KMS-11 (cell line): Measurements from ENCODE around the gene RAVER2.
"Not testable (repeated sequence)": the region's sequence is repeated elsewhere in the genome, so short reads cannot be mapped to it uniquely, and the experiment has no call there.

Experiments used
- H2AFZ ChIP-seq: fragments of 200-600 bp; sonication (generic); 2 replicates; pipeline ENCODE4 v1.6.1; 2016; ENCODE audit warnings: antibody characterized with exemption, mixed run types, low read depth
- H3K27ac ChIP-seq: fragments of 200-600 bp; sonication (generic); 2 replicates; pipeline ENCODE4 v1.6.1; 2016; ENCODE audit warnings: mild to moderate bottlenecking, mixed run types
- H3K27me3 ChIP-seq: fragments of 200-600 bp; sonication (generic); 2 replicates; pipeline ENCODE4 v1.6.1; 2017; ENCODE audit warnings: mild to moderate bottlenecking, low read depth, mixed run types, moderate library complexity; ENCODE audit not compliant: insufficient read depth
- H3K36me3 ChIP-seq: fragments of 200-600 bp; sonication (generic); 2 replicates; pipeline ENCODE4 v1.6.1; 2017; ENCODE audit warnings: mild to moderate bottlenecking, mixed run types; ENCODE audit not compliant: insufficient read depth
- H3K4me1 ChIP-seq: fragments of 200-600 bp; sonication (generic); 2 replicates; pipeline ENCODE4 v1.6.1; 2016; ENCODE audit warnings: mild to moderate bottlenecking, low read depth, mixed run types; ENCODE audit not compliant: poor library complexity, severe bottlenecking
- H3K4me2 ChIP-seq: fragments of 200-600 bp; sonication (generic); 2 replicates; pipeline ENCODE4 v1.7.0; 2016; ENCODE audit warnings: mild to moderate bottlenecking, mixed run types
- H3K4me3 ChIP-seq: fragments of 200-600 bp; sonication (generic); IDR thresholded peaks from 2 replicates; pipeline ENCODE4 v1.6.1; 2017; ENCODE audit warnings: low read depth, low read length, mixed read lengths; ENCODE audit not compliant: insufficient read depth
- H3K79me2 ChIP-seq: fragments of 200-600 bp; sonication (generic); 2 replicates; pipeline ENCODE4 v1.6.1; 2016; ENCODE audit warnings: low read depth, mixed run types; ENCODE audit not compliant: insufficient read depth
- H3K9ac ChIP-seq: fragments of 200-600 bp; sonication (generic); 2 replicates; pipeline ENCODE4 v1.6.1; 2016; ENCODE audit warnings: mild to moderate bottlenecking, mixed run types
- H4K20me1 ChIP-seq: fragments of 200-600 bp; sonication (generic); 2 replicates; pipeline ENCODE4 v1.6.1; 2016; ENCODE audit warnings: mild to moderate bottlenecking, mixed run types; ENCODE audit not compliant: insufficient read depth
- CTCF ChIP-seq: fragments of 200-600 bp; sonication (generic); conservative IDR thresholded peaks from 2 replicates; pipeline ENCODE4 v1.6.1; 2017; ENCODE audit warnings: low read depth, mild to moderate bottlenecking, antibody characterized with exemption, low read length, moderate library complexity, mixed read lengths

The RAVER2 gene

GRCh38 chr1:64765012-64765411, 20.1 kb downstream of the RAVER2 start:
- H3K79me2 ChIP-seq = peaks cover 5% of the 10 kb centered on the region; the same call in 1 of the 2 replicates
- H3K4me2 ChIP-seq = no peak overlapping the region
- no peak overlapping the region for H3K27ac ChIP-seq

GRCh38 chr1:64765826-64766225, 21.0 kb downstream of the RAVER2 start:
- H3K27me3 ChIP-seq = no peaks in the 10 kb centered on the region
- H3K79me2 ChIP-seq = no peaks in the 10 kb centered on the region; the same call in 1 of the 2 replicates
- H3K4me2 ChIP-seq = no peak overlapping the region
- H3K4me3 ChIP-seq = no peak overlapping the region
- no peak overlapping the region for H3K27ac ChIP-seq
- H3K9ac ChIP-seq = no peak overlapping the region
- no peak overlapping the region for H2AFZ ChIP-seq
- H3K4me1 ChIP-seq = no peaks in the 10 kb centered on the region
- H4K20me1 ChIP-seq = no peaks in the 10 kb centered on the region
- TF ChIP-seq CTCF = no peak
- H3K36me3 ChIP-seq = no peaks in the 10 kb centered on the region

More at GRCh38 chr1:64765012-64765411, 20.1 kb downstream of the RAVER2 start:
- Histone ChIP-seq H3K4me3 (no peak overlapping the region), H2AFZ (no peak overlapping the region), H3K27me3 (no peaks in the 10 kb centered on the region), H3K4me1 (no peaks in the 10 kb centered on the region), H4K20me1 (no peaks in the 10 kb centered on the region), H3K36me3 (no peaks in the 10 kb centered on the region), H3K9ac (no peak overlapping the region)
- no peak for TF ChIP-seq CTCF

GRCh38 chr1:64766429-64766828, 21.6 kb downstream of the RAVER2 start:
- H3K4me3 ChIP-seq = no peak overlapping the region
- H3K4me2 ChIP-seq = no peak overlapping the region
- H3K4me1 ChIP-seq = no peaks in the 10 kb centered on the region
- H2AFZ ChIP-seq = no peak overlapping the region
- no peak overlapping the region for H3K27ac ChIP-seq
- no peaks in the 10 kb centered on the region for H3K27me3 ChIP-seq
- no peaks in the 10 kb centered on the region for H4K20me1 ChIP-seq
- no peaks in the 10 kb centered on the region; the same call in 1 of the 2 replicates for H3K79me2 ChIP-seq
- H3K9ac ChIP-seq = no peak overlapping the region
- H3K36me3 ChIP-seq = no peaks in the 10 kb centered on the region
- TF ChIP-seq CTCF = no peak

- H3K4me1 ChIP-seq = no peaks in the 10 kb centered on the region
- no peak for TF ChIP-seq CTCF
- no peak overlapping the region for H3K9ac ChIP-seq
- no peak overlapping the region for H2AFZ ChIP-seq
- H3K27ac ChIP-seq = no peak overlapping the region
- no peak overlapping the region for H3K4me2 ChIP-seq
- no peaks in the 10 kb centered on the region for H3K36me3 ChIP-seq
- H3K79me2 ChIP-seq = no peaks in the 10 kb centered on the region
- no peaks in the 10 kb centered on the region for H4K20me1 ChIP-seq
- H3K27me3 ChIP-seq = no peaks in the 10 kb centered on the region
- no peak overlapping the region for H3K4me3 ChIP-seq
Measured at GRCh38 chr1:64769482-64769881, 24.6 kb downstream of the RAVER2 start.

GRCh38 chr1:64769971-64770370, 25.1 kb downstream of the RAVER2 start:
- Histone ChIP-seq H3K9ac (no peak overlapping the region), H4K20me1 (no peaks in the 10 kb centered on the region)
- TF ChIP-seq CTCF = no peak

GRCh38 chr1:64773306-64773705, 28.4 kb downstream of the RAVER2 start:
- H3K4me2 ChIP-seq, H3K4me3 ChIP-seq, H4K20me1 ChIP-seq, H3K27me3 ChIP-seq, H3K4me1 ChIP-seq, H3K36me3 ChIP-seq, H3K27ac ChIP-seq, H2AFZ ChIP-seq, H3K9ac ChIP-seq, H3K79me2 ChIP-seq: not testable (repeated sequence)

More at GRCh38 chr1:64769971-64770370, 25.1 kb downstream of the RAVER2 start:
- Histone ChIP-seq H3K4me1 (no peaks in the 10 kb centered on the region), H3K27ac (no peak overlapping the region), H3K4me3 (no peak overlapping the region), H3K79me2 (no peaks in the 10 kb centered on the region), H3K4me2 (no peak overlapping the region), H3K36me3 (no peaks in the 10 kb centered on the region), H2AFZ (no peak overlapping the region), H3K27me3 (no peaks in the 10 kb centered on the region)
